Upper lobe of left lung (tissue), 6 donors: ENCODE results near the gene TMIGD1. TPM values are rescaled to one million over a fixed set of nuclear protein-coding genes. Genes with fewer than 3 reads are reported as not detected.
"Not testable (repeated sequence)": the region's sequence is repeated elsewhere in the genome, so short reads cannot be mapped to it uniquely, and the experiment has no call there.

Experiments used
- ATAC-seq, 2 donors: fragments of 200-7000 bp; cut with Tn5 transposase; one replicate each; pipeline ENCODE4 v1.9.1; 2022; ENCODE audit warnings: mild to moderate bottlenecking in 2 of 2, moderate library complexity in 2 of 2; ENCODE audit not compliant: low FRiP score in 2 of 2
- DNase-seq, 2 donors: peaks; one replicate each; pipeline ENCODE4 v3.0.0-alpha.2; 2019 to 2020
- H3K27ac ChIP-seq, 4 donors: fragments of 200-600 bp; sonication (generic); one replicate each; pipeline ENCODE4 v1.5.1; 2016 to 2019
- H3K27me3 ChIP-seq, 4 donors: fragments of 200-600 bp; sonication (generic); one replicate each; pipeline ENCODE4 v1.5.1; 2017 to 2019
- H3K36me3 ChIP-seq, 4 donors: fragments of 200-600 bp; sonication (generic); one replicate each; pipeline ENCODE4 v1.5.1; 2016 to 2019
- H3K4me1 ChIP-seq, 4 donors: fragments of 200-600 bp; sonication (generic); one replicate each; pipeline ENCODE4 v1.5.1; 2018 to 2019
- H3K4me3 ChIP-seq, 4 donors: fragments of 200-600 bp; sonication (generic); one replicate each; pipeline ENCODE4 v1.5.1; 2017 to 2019; ENCODE audit warnings: mild to moderate bottlenecking in 2 of 4, moderate library complexity in 1 of 4
- H3K9me3 ChIP-seq, 4 donors: fragments of 200-600 bp; sonication (generic); one replicate each; pipeline ENCODE4 v1.5.1; 2018 to 2019
- CTCF ChIP-seq, 6 experiments: fragments of 450-650 bp in 4 of 6; fragments of 200-600 bp in 2 of 6; sonication (generic) in 2 of 6; IDR thresholded peaks; one replicate each; pipeline ENCODE4 v1.5.1; 2016 to 2019; ENCODE audit warnings: antibody characterized with exemption in 6 of 6
- EP300 ChIP-seq, 4 donors: sonication (generic); formaldehyde crosslinking; IDR thresholded peaks; one replicate each; pipeline ENCODE4 v1.5.1; 2017; ENCODE audit warnings: antibody characterized with exemption in 4 of 4, control low read depth in 2 of 4
- POLR2A ChIP-seq, 4 donors: fragments of 450-650 bp; IDR thresholded peaks; one replicate each; pipeline ENCODE4 v1.5.1; 2016 to 2017; ENCODE audit warnings: antibody characterized with exemption in 4 of 4, mild to moderate bottlenecking in 2 of 4
- POLR2AphosphoS5 ChIP-seq, 2 donors: sonication (generic); formaldehyde crosslinking; IDR thresholded peaks; one replicate each; pipeline ENCODE4 v1.5.1; 2017; ENCODE audit warnings: antibody characterized with exemption in 2 of 2
- WGBS, 2 donors: methylation state at CpG; one replicate each; pipeline ENCODE4 v1.1.5; 2017 to 2018; 5-methylcytosine and 5-hydroxymethylcytosine counted together
- total RNA-seq, 6 donors: library from RNA; depleted of rRNA in 4 of 6; stranded (reverse); fragments of >200 nt in 4 of 6; gene quantifications; one replicate each; pipeline versions ENCODE4 v1.1.0 to v1.2.1, GENCODE V29; 2016 to 2021
- donor health status: DM: no; HTN: no; CAD: no; lungs with moderate emphysema.
- donor health status: DM: no; HTN: yes; CAD: no; lungs with severe emphysema.

Gene TMIGD1
- total RNA-seq, 6 donors from 2014 or later: not detected

- ATAC-seq (no peak), DNase-seq (no peak)
- 93 to 95% methylated on average over 2 to 4 of the region's 4 CpGs for WGBS, 2 donors
Measured at GRCh38 chr17:30345527-30346075, 11.7 kb upstream of the TMIGD1 start.

GRCh38 chr17:30345089-30345433, 11.2 kb upstream of the TMIGD1 start:
- H3K9me3 ChIP-seq: no peaks in the 10 kb centered on the region
- H3K36me3 ChIP-seq: no peaks in the 10 kb centered on the region
- ATAC-seq: no peak
- peaks cover 31 to 46% (median 38%) of the 10 kb centered on the region in 4 donors for H3K4me1 ChIP-seq
- DNase-seq: no peak
- no peak overlapping the region for H3K4me3 ChIP-seq
- TF ChIP-seq POLR2AphosphoS5 (IDR thresholded peaks at IDR 0.05) (no peak), EP300 (IDR thresholded peaks at IDR 0.05) (no peak), CTCF (IDR thresholded peaks at IDR 0.05) (no peak), POLR2A (IDR thresholded peaks at IDR 0.05) (no peak)
- peak overlapping the region; percentile 70 to 87 (median 70) for H3K27ac ChIP-seq
- 66 to 70% methylated on average over 2 of the region's 2 CpGs for WGBS, 2 donors
- no peaks in the 10 kb centered on the region for H3K27me3 ChIP-seq

More at GRCh38 chr17:30345527-30346075, 11.7 kb upstream of the TMIGD1 start:
- H3K36me3 ChIP-seq: no peaks in the 10 kb centered on the region
- H3K27ac ChIP-seq: peak overlapping the region; percentile 70 to 87 (median 70)
- H3K9me3 ChIP-seq: no peaks in the 10 kb centered on the region
- no peaks in the 10 kb centered on the region for H3K27me3 ChIP-seq
- H3K4me1 ChIP-seq: peaks cover 26 to 45% (median 34%) of the 10 kb centered on the region in 4 donors
- TF ChIP-seq POLR2A (IDR thresholded peaks at IDR 0.05): no peak
- no peak for TF ChIP-seq EP300 (IDR thresholded peaks at IDR 0.05)
- TF ChIP-seq POLR2AphosphoS5 (IDR thresholded peaks at IDR 0.05): no peak
- TF ChIP-seq CTCF (IDR thresholded peaks at IDR 0.05): no peak
- H3K4me3 ChIP-seq: no peak overlapping the region

GRCh38 chr17:30344283-30345088, 10.6 kb upstream of the TMIGD1 start:
- 25 to 26% methylated on average over 8 to 9 of the region's 9 CpGs for WGBS, 2 donors

GRCh38 chr17:30343796-30344195, 9.9 kb upstream of the TMIGD1 start:
- H3K27ac ChIP-seq: peak overlapping the region; percentile 70 to 87 (median 70)

More at GRCh38 chr17:30344283-30345088, 10.6 kb upstream of the TMIGD1 start:
- TF ChIP-seq EP300 (IDR thresholded peaks at IDR 0.05) (peak in 2 of 4 donors; percentile 66 to 73), CTCF (IDR thresholded peaks at IDR 0.05) (no peak), POLR2A (IDR thresholded peaks at IDR 0.05) (no peak), POLR2AphosphoS5 (IDR thresholded peaks at IDR 0.05) (peak; percentile 75 to 79)
- Histone ChIP-seq H3K36me3 (no peaks in the 10 kb centered on the region), H3K27me3 (no peaks in the 10 kb centered on the region), H3K9me3 (no peaks in the 10 kb centered on the region), H3K4me3 (no peak overlapping the region), H3K27ac (peak overlapping the region; percentile 70 to 87 (median 70)), H3K4me1 (peaks cover 34 to 52% (median 43%) of the 10 kb centered on the region in 4 donors)
- ATAC-seq: peak; percentile 71 to 78
- peak in 1 of 2 donors; percentile 78 for DNase-seq

GRCh38 chr17:30343244-30343643, 9.4 kb upstream of the TMIGD1 start:
- Histone ChIP-seq H3K27ac (peak overlapping the region in 2 of 4 donors; percentile 70 to 87), H3K4me1 (peaks cover 34 to 54% (median 43%) of the 10 kb centered on the region in 4 donors)
- H3K4me3 ChIP-seq, DNase-seq, H3K27me3 ChIP-seq, ATAC-seq, H3K36me3 ChIP-seq, H3K9me3 ChIP-seq: not testable (repeated sequence)
- 91 to 94% methylated on average over 3 of the region's 3 CpGs for WGBS, 2 donors

More at GRCh38 chr17:30343796-30344195, 9.9 kb upstream of the TMIGD1 start:
- WGBS, 2 donors: 78 to 80% methylated on average over 4 of the region's 4 CpGs
- H3K4me1 ChIP-seq: peaks cover 34 to 54% (median 43%) of the 10 kb centered on the region in 4 donors
- no peak overlapping the region for H3K4me3 ChIP-seq
- no peaks in the 10 kb centered on the region for H3K27me3 ChIP-seq
- no peaks in the 10 kb centered on the region for H3K9me3 ChIP-seq
- TF ChIP-seq EP300 (IDR thresholded peaks at IDR 0.05) (no peak), CTCF (IDR thresholded peaks at IDR 0.05) (no peak), POLR2AphosphoS5 (IDR thresholded peaks at IDR 0.05) (no peak), POLR2A (IDR thresholded peaks at IDR 0.05) (no peak)
- DNase-seq (no peak), ATAC-seq (no peak)
- no peaks in the 10 kb centered on the region for H3K36me3 ChIP-seq
